CD14-positive monocyte (primary cell): Measurements from ENCODE around the gene SCAF8. TPM values are rescaled to one million over a fixed set of nuclear protein-coding genes. Genes with fewer than 3 reads are reported as not detected.

ENCODE experiments used
- DNase-seq, 3 donors: peaks; one replicate each; pipeline ENCODE4 v3.0.0-alpha.2; 2011 to 2022
- H2AFZ ChIP-seq: 2 replicates; pipeline ENCODE4 v1.6.0; 2012; ENCODE audit warnings: mild to moderate bottlenecking, low read depth, low read length, inconsistent platforms; ENCODE audit not compliant: insufficient read depth, poor library complexity, severe bottlenecking
- H3K27ac ChIP-seq, 2 donors: 1 replicate in 1 of 2; 2 replicates in 1 of 2; pipeline ENCODE4 v1.5.1; 2012 to 2013; ENCODE audit warnings: low read length in 2 of 2, control low read depth in 1 of 2, inconsistent platforms in 1 of 2, low read depth in 1 of 2, mild to moderate bottlenecking in 1 of 2
- H3K27me3 ChIP-seq, 2 donors: one replicate each; pipeline versions ENCODE4 v1.6.0 to v1.6.1; 2011 to 2013; ENCODE audit warnings: low read length in 2 of 2; ENCODE audit not compliant: control insufficient read depth in 2 of 2, insufficient read depth in 2 of 2
- H3K36me3 ChIP-seq, 2 donors: replicated peaks in 1 of 2; 1 replicate in 1 of 2; 2 replicates in 1 of 2; pipeline versions ENCODE4 v1.5.1 to v1.6.1; 2012 to 2013; ENCODE audit warnings: low read length in 2 of 2, control low read depth in 1 of 2, inconsistent platforms in 1 of 2, mild to moderate bottlenecking in 1 of 2; ENCODE audit not compliant: insufficient read depth in 2 of 2, control insufficient read depth in 1 of 2
- H3K4me1 ChIP-seq, 2 donors: 1 replicate in 1 of 2; 2 replicates in 1 of 2; pipeline versions ENCODE4 v1.5.1 to v1.6.1; 2012 to 2013; ENCODE audit warnings: low read length in 2 of 2, control low read depth in 1 of 2, inconsistent platforms in 1 of 2, mild to moderate bottlenecking in 1 of 2, moderate library complexity in 1 of 2; ENCODE audit not compliant: insufficient read depth in 2 of 2, control insufficient read depth in 1 of 2
- H3K4me2 ChIP-seq: replicated peaks from 2 replicates; pipeline ENCODE3; 2012; ENCODE audit warnings: low read length, moderate library complexity, mild to moderate bottlenecking; ENCODE audit not compliant: poor library complexity, severe bottlenecking; ENCODE audit errors: extremely low read depth
- H3K4me3 ChIP-seq, 3 experiments: fragments of 200-600 bp in 1 of 3; sonication (generic) in 1 of 3; replicated peaks in 1 of 3; 1 replicate in 2 of 3; 2 replicates in 1 of 3; pipeline ENCODE4 v1.5.1; 2011 to 2013; ENCODE audit warnings: low read length in 3 of 3, mild to moderate bottlenecking in 3 of 3, control low read depth in 2 of 3, low read depth in 2 of 3, inconsistent platforms in 1 of 3, moderate library complexity in 1 of 3
- H3K79me2 ChIP-seq: 2 replicates; pipeline ENCODE4 v1.6.0; 2012; ENCODE audit warnings: mild to moderate bottlenecking, control low read depth, inconsistent platforms, low read length, moderate library complexity; ENCODE audit not compliant: insufficient read depth
- H3K9ac ChIP-seq: 2 replicates; pipeline ENCODE4 v1.6.0; 2017; ENCODE audit warnings: low read length, mild to moderate bottlenecking; ENCODE audit not compliant: insufficient read depth, poor library complexity, severe bottlenecking
- H3K9me3 ChIP-seq, 2 donors: replicated peaks in 1 of 2; 1 replicate in 1 of 2; 2 replicates in 1 of 2; pipeline versions ENCODE4 v1.5.1 to v1.6.1; 2012 to 2013; ENCODE audit warnings: low read length in 2 of 2, control low read depth in 1 of 2; ENCODE audit not compliant: control insufficient read depth in 1 of 2, insufficient read depth in 1 of 2
- H4K20me1 ChIP-seq: 2 replicates; pipeline ENCODE4 v1.6.0; 2012; ENCODE audit warnings: mild to moderate bottlenecking, low read length, control low read depth, moderate library complexity; ENCODE audit not compliant: insufficient read depth
- H3K27ac Mint-ChIP-seq, 7 donors: one replicate each; pipeline ENCODE4 v1.8.0; 2020; ENCODE audit warnings: mild to moderate bottlenecking in 7 of 7, mixed read lengths in 7 of 7, moderate library complexity in 6 of 7, inconsistent platforms in 2 of 7
- H3K27me3 Mint-ChIP-seq, 3 donors: one replicate each; pipeline ENCODE4 v1.8.0; 2021 to 2022; ENCODE audit warnings: low read depth in 3 of 3, mild to moderate bottlenecking in 3 of 3, mixed read lengths in 3 of 3, moderate library complexity in 3 of 3, inconsistent platforms in 1 of 3
- H3K36me3 Mint-ChIP-seq, 2 donors: one replicate each; pipeline ENCODE4 v1.8.0; 2020; ENCODE audit warnings: mixed read lengths in 2 of 2, inconsistent platforms in 1 of 2, mild to moderate bottlenecking in 1 of 2
- H3K4me1 Mint-ChIP-seq: one replicate; pipeline ENCODE4 v1.8.0; 2020; ENCODE audit warnings: mild to moderate bottlenecking, mixed read lengths
- H3K4me3 Mint-ChIP-seq, 2 donors: one replicate each; pipeline ENCODE4 v1.8.0; 2020; ENCODE audit warnings: mild to moderate bottlenecking in 2 of 2, mixed read lengths in 2 of 2, moderate library complexity in 1 of 2
- H3K9me3 Mint-ChIP-seq, 7 donors: one replicate each; pipeline ENCODE4 v1.8.0; 2020 to 2022; ENCODE audit warnings: mixed read lengths in 7 of 7, mild to moderate bottlenecking in 6 of 7, moderate library complexity in 6 of 7, inconsistent platforms in 2 of 7
- WGBS: methylation state at CpG from one replicate; pipeline ENCODE4 v1.1.5; 2013; ENCODE audit warnings: missing lambda C conversion rate; ENCODE audit not compliant: insufficient coverage; 5-methylcytosine and 5-hydroxymethylcytosine counted together
- intact Hi-C, 2 donors: fragments of 100-400 bp; cut with micrococcal nuclease; formaldehyde crosslinking; loops; one replicate each; pipeline versions ENCODE4 v1.15.0 to v1.15.1; 2023
- polyA plus RNA-seq, 3 donors: library from polyadenylated mRNA; depleted of rRNA in 1 of 3; unstranded in 2 of 3; stranded (reverse) in 1 of 3; fragments of 300-500 nt in 2 of 3; fragments of >200 nt in 1 of 3; fragmentation: Illumina TruSeq in 2 of 3; gene quantifications; 1 replicate in 2 of 3; 2 replicates in 1 of 3; pipeline ENCODE4 v1.2.3, GENCODE V29; 2012 to 2021
- TF ChIP-seq, protein P1 (sequence below): fragments of 200-600 bp; IDR thresholded peaks from one replicate; pipeline ENCODE4 v1.8.0; 2022; ENCODE audit warnings: antibody characterized with exemption, mild to moderate bottlenecking

SCAF8 gene
- polyA plus RNA-seq, 3 donors: 2.8 to 18.5 (median 4.2) TPM

DNA sequence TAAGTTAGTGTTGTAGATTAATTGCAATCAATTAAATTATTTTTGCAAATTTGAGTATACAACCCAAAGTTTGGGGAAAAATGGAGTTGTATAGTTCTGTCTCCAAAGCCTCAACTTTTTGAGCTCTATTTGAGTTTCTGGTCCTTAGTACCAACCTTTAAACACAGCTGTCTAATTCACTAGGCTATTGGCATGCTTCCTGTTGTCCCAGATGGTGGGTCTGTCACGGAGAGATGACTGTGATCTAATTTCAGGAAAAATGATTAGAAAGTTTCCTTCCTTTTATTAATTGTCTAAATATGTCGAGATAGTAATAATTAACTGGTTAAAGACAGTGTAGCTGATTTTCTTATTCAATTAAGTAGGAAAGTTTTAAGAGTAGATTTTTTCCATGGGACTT is 109.6 kb downstream of the SCAF8 start:
- peaks cover 3% of the 10 kb centered on the region for H3K4me1 Mint-ChIP-seq
- no peak overlapping the region for H3K27ac Mint-ChIP-seq
- H3K4me3 ChIP-seq: no peak overlapping the region
- no peaks in the 10 kb centered on the region for H3K9me3 Mint-ChIP-seq
- H3K4me2 ChIP-seq: no peak overlapping the region
- no peaks in the 10 kb centered on the region for H3K27me3 ChIP-seq
- no peaks in the 10 kb centered on the region for H3K4me1 ChIP-seq
- H3K4me3 Mint-ChIP-seq: no peak overlapping the region
- H3K9ac ChIP-seq: no peak overlapping the region
- TF ChIP-seq, protein P1, sequence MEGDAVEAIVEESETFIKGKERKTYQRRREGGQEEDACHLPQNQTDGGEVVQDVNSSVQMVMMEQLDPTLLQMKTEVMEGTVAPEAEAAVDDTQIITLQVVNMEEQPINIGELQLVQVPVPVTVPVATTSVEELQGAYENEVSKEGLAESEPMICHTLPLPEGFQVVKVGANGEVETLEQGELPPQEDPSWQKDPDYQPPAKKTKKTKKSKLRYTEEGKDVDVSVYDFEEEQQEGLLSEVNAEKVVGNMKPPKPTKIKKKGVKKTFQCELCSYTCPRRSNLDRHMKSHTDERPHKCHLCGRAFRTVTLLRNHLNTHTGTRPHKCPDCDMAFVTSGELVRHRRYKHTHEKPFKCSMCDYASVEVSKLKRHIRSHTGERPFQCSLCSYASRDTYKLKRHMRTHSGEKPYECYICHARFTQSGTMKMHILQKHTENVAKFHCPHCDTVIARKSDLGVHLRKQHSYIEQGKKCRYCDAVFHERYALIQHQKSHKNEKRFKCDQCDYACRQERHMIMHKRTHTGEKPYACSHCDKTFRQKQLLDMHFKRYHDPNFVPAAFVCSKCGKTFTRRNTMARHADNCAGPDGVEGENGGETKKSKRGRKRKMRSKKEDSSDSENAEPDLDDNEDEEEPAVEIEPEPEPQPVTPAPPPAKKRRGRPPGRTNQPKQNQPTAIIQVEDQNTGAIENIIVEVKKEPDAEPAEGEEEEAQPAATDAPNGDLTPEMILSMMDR: no peak
- peaks cover 10 to 22% of the 10 kb centered on the region in 2 donors for H3K36me3 Mint-ChIP-seq
- peaks cover 57% of the 10 kb centered on the region for H3K79me2 ChIP-seq
- H4K20me1 ChIP-seq: peaks cover 82% of the 10 kb centered on the region
- intact Hi-C loops: no loop called here
- no peaks in the 10 kb centered on the region for H3K9me3 ChIP-seq
- DNase-seq: no peak
- no CpG with 5 or more reads among the region's 2 CpGs for WGBS
- peaks cover 10 to 32% of the 10 kb centered on the region in 2 donors for H3K36me3 ChIP-seq
- no peaks in the 10 kb centered on the region for H3K27me3 Mint-ChIP-seq
- no peak overlapping the region for H2AFZ ChIP-seq
- no peak overlapping the region for H3K27ac ChIP-seq

DNA sequence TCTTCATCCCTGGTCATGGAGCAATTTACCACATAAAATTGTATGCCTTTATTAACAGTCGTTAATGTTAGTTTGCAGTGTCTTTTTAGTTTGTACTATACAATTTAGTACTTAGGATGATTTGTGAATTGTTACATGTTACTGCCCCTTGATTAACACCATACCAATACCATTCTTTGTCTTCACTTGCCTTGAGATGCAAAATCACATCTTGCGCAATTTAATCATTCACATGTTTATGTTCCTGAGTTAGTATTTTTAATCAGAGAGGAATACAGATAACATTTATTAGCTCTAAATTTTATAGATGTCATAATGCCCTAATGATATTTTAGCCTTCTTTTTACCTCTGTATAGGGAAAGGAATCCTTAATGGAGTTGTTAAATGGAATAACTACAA is 114.1 kb downstream of the SCAF8 start:
- Histone ChIP-seq H2AFZ (no peak overlapping the region), H3K4me1 (no peaks in the 10 kb centered on the region), H4K20me1 (peaks cover 64% of the 10 kb centered on the region), H3K4me3 (no peak overlapping the region), H3K4me2 (no peak overlapping the region), H3K79me2 (peaks cover 26% of the 10 kb centered on the region), H3K9me3 (no peaks in the 10 kb centered on the region), H3K9ac (no peak overlapping the region), H3K27me3 (no peaks in the 10 kb centered on the region), H3K36me3 (peaks cover 3 to 30% of the 10 kb centered on the region in 2 donors), H3K27ac (no peak overlapping the region)
- TF ChIP-seq, protein P1: no peak
- Mint-ChIP-seq H3K27me3 (no peaks in the 10 kb centered on the region), H3K27ac (peak overlapping the region in 1 of 7 donors; percentile 19), H3K9me3 (no peaks in the 10 kb centered on the region), H3K4me1 (no peaks in the 10 kb centered on the region), H3K36me3 (peaks cover 13 to 25% of the 10 kb centered on the region in 2 donors), H3K4me3 (no peak overlapping the region)
- no CpG with 5 or more reads among the region's 2 CpGs for WGBS
- no peak for DNase-seq
- intact Hi-C loops: no loop called here
